Kidney glomerular epithelial cell (primary cell): ENCODE data around the gene TRMT61B.

Experiments used
- DNase-seq: peaks from one replicate; lab custom pipeline; 2025; lab: John Stamatoyannopoulos, UW

TRMT61B gene

GRCh38 chr2:28870146-28870891, at the start of gene TRMT61B:
Gene TRMT61B, minus strand, starts transcription at chr2:28870309. Its CDS starts 32 bp downstream, at chr2:28870277.
- DNase-seq: peak; percentile 86

- DNase-seq: no peak
These were observed 45.8 kb upstream of the TRMT61B start for GRCh38 chr2:28915939-28916338.

- DNase-seq: no peak
These were observed 39.7 kb upstream of the TRMT61B start for GRCh38 chr2:28909655-28910353.

- DNase-seq: no peak
These were observed 38.1 kb upstream of the TRMT61B start for GRCh38 chr2:28908172-28908571.

- DNase-seq: no peak
These were observed 36.7 kb upstream of the TRMT61B start for GRCh38 chr2:28906821-28907220.

GRCh38 chr2:28906376-28906775, 36.3 kb upstream of the TRMT61B start:
- no peak for DNase-seq

GRCh38 chr2:28905533-28905932, 35.4 kb upstream of the TRMT61B start:
- no peak for DNase-seq

GRCh38 chr2:28904802-28905457, 34.8 kb upstream of the TRMT61B start:
- peak; percentile 33 for DNase-seq

- DNase-seq: peak; percentile 35
These were observed 34.2 kb upstream of the TRMT61B start for GRCh38 chr2:28904295-28904694.

GRCh38 chr2:28902584-28902983, 32.5 kb upstream of the TRMT61B start:
- no peak for DNase-seq

- no peak for DNase-seq
These were observed 31.7 kb upstream of the TRMT61B start for GRCh38 chr2:28901841-28902240.

GRCh38 chr2:28901202-28901601, 31.1 kb upstream of the TRMT61B start:
- no peak for DNase-seq

GRCh38 chr2:28898048-28898447, 27.9 kb upstream of the TRMT61B start:
- DNase-seq: no peak

- DNase-seq: no peak
These were observed 26.8 kb upstream of the TRMT61B start for GRCh38 chr2:28896906-28897305.

GRCh38 chr2:28895189-28895893, 25.2 kb upstream of the TRMT61B start:
- DNase-seq: peak; percentile 41

GRCh38 chr2:28894470-28895188, 24.5 kb upstream of the TRMT61B start, which contains the start of gene WDR43:
Gene WDR43, plus strand, starts transcription at chr2:28894667. Its CDS starts 32 bp downstream, at chr2:28894699.
- peak; percentile 99 for DNase-seq

- DNase-seq: no peak
These were observed 23.4 kb upstream of the TRMT61B start for GRCh38 chr2:28893488-28893887.

- DNase-seq: no peak
These were observed 10.1 kb upstream of the TRMT61B start for GRCh38 chr2:28880193-28880592.

- DNase-seq: no peak
These were observed 1.5 kb upstream of the TRMT61B start for GRCh38 chr2:28871620-28872019.

GRCh38 chr2:28869494-28870145, 489 bp downstream of the TRMT61B start:
- no peak for DNase-seq

GRCh38 chr2:28868611-28869010, 1.5 kb downstream of the TRMT61B start:
- DNase-seq: no peak
